GM23248 (cell line): ENCODE data around the gene PKP3.

ENCODE experiments used
- EZH2 ChIP-seq: fragments of 200-600 bp; sonication (generic); IDR thresholded peaks from 2 replicates; pipeline ENCODE4 v1.6.1; 2018; ENCODE audit warnings: antibody characterized with exemption, mild to moderate bottlenecking; ENCODE audit not compliant: insufficient read depth, poor library complexity, severe bottlenecking
- EZH2phosphoT487 ChIP-seq: fragments of 200-600 bp; sonication (generic); IDR thresholded peaks from 2 replicates; pipeline ENCODE4 v1.6.1; 2018; ENCODE audit warnings: antibody characterized with exemption, moderate library complexity, mild to moderate bottlenecking, low read depth; ENCODE audit not compliant: insufficient read depth

GRCh38 chr11:452916-453527 lies 59.0 kb downstream of the PKP3 start:
- TF ChIP-seq EZH2 (no peak), EZH2phosphoT487 (no peak)
